ENCODE measurements around the gene DLEC1. TPM values are rescaled to one million over a fixed set of nuclear protein-coding genes. Genes with fewer than 3 reads are reported as not detected.

Gene DLEC1
- total and polyA plus RNA-seq, 2 of the 4 experiments (the other 2 are of a cell fraction) = 0.03 TPM; not detected in 1

GRCh38 chr3:38120693-38121450 is 81.9 kb downstream of the DLEC1 start:
- WGBS, 2 experiments (ENCODE audit: extremely low coverage in 2 of 2, insufficient read length in 1 of 2) = 83% methylated on average over 3 of the region's 11 CpGs; no CpG with 5 or more reads in 1 of the 2 experiments
- Histone ChIP-seq H2BK15ac (ENCODE audit: low read depth, low read length) (no peak overlapping the region), H4K8ac (ENCODE audit: low read depth in 2 of 2, low read length in 2 of 2) (no peak overlapping the region), H2BK5ac (ENCODE audit: low read depth, low read length, poor library complexity, severe bottlenecking) (no peak overlapping the region), H3K9me3 (ENCODE audit: control insufficient read depth, insufficient read depth, low read length) (no peaks in the 10 kb centered on the region), H3K4me2 (ENCODE audit: low read depth, low read length) (no peak overlapping the region), H2AFZ (replicated peaks; ENCODE audit: low read length, poor library complexity) (no peak overlapping the region), H3K4me3 (ENCODE audit: insufficient read depth, low read depth, low read length) (no peak overlapping the region), H3K27ac (ENCODE audit: insufficient read depth, low read length) (no peak overlapping the region), H2BK120ac (ENCODE audit: low read depth, low read length) (no peak overlapping the region), H3K79me1 (ENCODE audit: low read depth in 1 of 2, low read length in 2 of 2) (no peaks in the 10 kb centered on the region), H2AK9ac (replicated peaks; ENCODE audit: low read depth, low read length, poor library complexity) (peak overlapping the region; percentile 1), H3K36me3 (ENCODE audit: control insufficient read depth, insufficient read depth, low read length) (peaks cover 31% of the 10 kb centered on the region), H3K27me3 (ENCODE audit: control insufficient read depth, insufficient read depth, low read length) (no peaks in the 10 kb centered on the region), H4K5ac (ENCODE audit: low read depth, low read length) (no peak overlapping the region), H3K9ac (ENCODE audit: low read depth, low read length) (no peak overlapping the region), H3K4ac (ENCODE audit: low read depth, low read length) (no peak overlapping the region), H2BK20ac (ENCODE audit: low read depth, low read length) (no peak overlapping the region), H3K56ac (ENCODE audit: extremely low read depth, insufficient read depth, low read length) (no peak overlapping the region), H3K23ac (ENCODE audit: low read depth, low read length) (no peak overlapping the region), H2AK5ac (ENCODE audit: low read depth, low read length) (no peak overlapping the region), H4K20me1 (ENCODE audit: insufficient read depth, low read length) (no peaks in the 10 kb centered on the region), H3K9me1 (ENCODE audit: insufficient read depth, low read length) (0 out of 2 replicates have a peak, but pooled peaks cover 3% of the 10 kb centered on the region), H3K18ac (ENCODE audit: low read depth, low read length) (no peak overlapping the region), H3K4me1 (ENCODE audit: control insufficient read depth, insufficient read depth, low read length) (no peaks in the 10 kb centered on the region), H3K14ac (replicated peaks; ENCODE audit: low read depth, low read length) (no peak overlapping the region), H4K91ac (ENCODE audit: insufficient read depth, low read depth, low read length) (no peak overlapping the region)
- in situ Hi-C loops (cut with MboI; ENCODE audit: low sequenced_read_pairs) (loop anchor here (10.0 kb wide), 1 partner anchor 224 kb away; the partner anchor contains the start of gene XYLB), intact Hi-C loops (cut with micrococcal nuclease) (no loop called here), dilution Hi-C loops (cut with HindIII; ENCODE audit: low sequenced_read_pairs, unreplicated experiment) (no loop called here)
- no peak for TF ChIP-seq USF2 (IDR thresholded peaks at IDR 0.05; ENCODE audit: low read depth, low read length)
- TF ChIP-seq SMC3 (IDR thresholded peaks at IDR 0.05; ENCODE audit: low read depth, low read length) = no peak
- no peak for TF ChIP-seq MAZ (IDR thresholded peaks at IDR 0.05; ENCODE audit: borderline replicate concordance, low read depth, low read length)
- TF ChIP-seq NFE2L2 (IDR thresholded peaks at IDR 0.05; ENCODE audit: low read depth, low read length) = no peak
- no peak for TF ChIP-seq MXI1 (IDR thresholded peaks at IDR 0.05; ENCODE audit: borderline replicate concordance, low read depth, low read length)
- TF ChIP-seq RAD21 (IDR thresholded peaks at IDR 0.05; ENCODE audit: low read length) = no peak
- no peak for TF ChIP-seq FOS (IDR thresholded peaks at IDR 0.05; ENCODE audit: low read depth, low read length)
- TF ChIP-seq RFX5 (IDR thresholded peaks at IDR 0.05; ENCODE audit: low read depth, low read length) = no peak
- TF ChIP-seq MAFK (IDR thresholded peaks at IDR 0.05; ENCODE audit: low read depth, low read length) = no peak
- no peak for TF ChIP-seq POLR2A (IDR thresholded peaks at IDR 0.05; ENCODE audit: low read depth, low read length)
- no peak for TF ChIP-seq BHLHE40 (IDR thresholded peaks at IDR 0.05; ENCODE audit: low read depth, low read length)
- no peak for TF ChIP-seq RCOR1 (IDR thresholded peaks at IDR 0.05; ENCODE audit: insufficient replicate concordance, low read length)
- no peak for TF ChIP-seq CEBPB (IDR thresholded peaks at IDR 0.05; ENCODE audit: low read depth, low read length)
- TF ChIP-seq ELK1 (IDR thresholded peaks at IDR 0.05; ENCODE audit: borderline replicate concordance, low read depth, low read length) = no peak
- no peak for TF ChIP-seq CHD1 (IDR thresholded peaks at IDR 0.05; ENCODE audit: low read depth, low read length)
- TF ChIP-seq, protein P1, sequence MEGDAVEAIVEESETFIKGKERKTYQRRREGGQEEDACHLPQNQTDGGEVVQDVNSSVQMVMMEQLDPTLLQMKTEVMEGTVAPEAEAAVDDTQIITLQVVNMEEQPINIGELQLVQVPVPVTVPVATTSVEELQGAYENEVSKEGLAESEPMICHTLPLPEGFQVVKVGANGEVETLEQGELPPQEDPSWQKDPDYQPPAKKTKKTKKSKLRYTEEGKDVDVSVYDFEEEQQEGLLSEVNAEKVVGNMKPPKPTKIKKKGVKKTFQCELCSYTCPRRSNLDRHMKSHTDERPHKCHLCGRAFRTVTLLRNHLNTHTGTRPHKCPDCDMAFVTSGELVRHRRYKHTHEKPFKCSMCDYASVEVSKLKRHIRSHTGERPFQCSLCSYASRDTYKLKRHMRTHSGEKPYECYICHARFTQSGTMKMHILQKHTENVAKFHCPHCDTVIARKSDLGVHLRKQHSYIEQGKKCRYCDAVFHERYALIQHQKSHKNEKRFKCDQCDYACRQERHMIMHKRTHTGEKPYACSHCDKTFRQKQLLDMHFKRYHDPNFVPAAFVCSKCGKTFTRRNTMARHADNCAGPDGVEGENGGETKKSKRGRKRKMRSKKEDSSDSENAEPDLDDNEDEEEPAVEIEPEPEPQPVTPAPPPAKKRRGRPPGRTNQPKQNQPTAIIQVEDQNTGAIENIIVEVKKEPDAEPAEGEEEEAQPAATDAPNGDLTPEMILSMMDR (conservative IDR thresholded peaks at IDR 0.05; ENCODE audit: low read depth, low read length) = no peak
- no TSS peak for BruUV-seq (replicated peaks)
- DNase-seq (no peak), ATAC-seq (ENCODE audit: low read depth) (no peak)
- ChIA-PET POLR2A (ENCODE audit: unreplicated experiment) (no interaction called here), CTCF (no interaction called here)
